ENCODE results near the gene OVCA2. TPM values are rescaled to one million over a fixed set of nuclear protein-coding genes. Genes with fewer than 3 reads are reported as not detected.

Gene OVCA2
- total RNA-seq, 4 donors from 2014 or later, result 18.6 to 37.3 (median 35.0) TPM

- H3K27me3 ChIP-seq, result peaks cover 0 to 16% of the 10 kb centered on the region in 2 donors
- no peak overlapping the region for H3K4me3 ChIP-seq
- H3K4me1 ChIP-seq, result peaks cover 0 to 44% (median 0%) of the 10 kb centered on the region in 4 donors
- TF ChIP-seq CTCF (IDR thresholded peaks at IDR 0.05), result no peak
- no peak for TF ChIP-seq POLR2A (IDR thresholded peaks at IDR 0.05)
- TF ChIP-seq EP300 (IDR thresholded peaks at IDR 0.05), result no peak
- H3K9me3 ChIP-seq, result no peaks in the 10 kb centered on the region
- 85 to 91% methylated on average over 14 of the region's 14 CpGs for WGBS, 2 donors
- no peaks in the 10 kb centered on the region for H3K36me3 ChIP-seq
- no peak for DNase-seq (ENCODE audit: low spot score in 2 of 2)
- H3K27ac ChIP-seq, result no peak overlapping the region
These were observed 26.5 kb upstream of the OVCA2 start for GRCh38 chr17:2015314-2015713.

GRCh38 chr17:2016494-2016893, 25.3 kb upstream of the OVCA2 start:
- no peak overlapping the region for H3K27ac ChIP-seq
- no peak overlapping the region for H3K4me3 ChIP-seq
- H3K9me3 ChIP-seq, result no peaks in the 10 kb centered on the region
- TF ChIP-seq EP300 (IDR thresholded peaks at IDR 0.05) (no peak), POLR2A (IDR thresholded peaks at IDR 0.05) (no peak), CTCF (IDR thresholded peaks at IDR 0.05) (no peak)
- peaks cover 0 to 11% of the 10 kb centered on the region in 2 donors for H3K27me3 ChIP-seq
- DNase-seq (ENCODE audit: low spot score in 2 of 2), result no peak
- H3K36me3 ChIP-seq, result no peaks in the 10 kb centered on the region
- H3K4me1 ChIP-seq, result peaks cover 0 to 39% (median 0%) of the 10 kb centered on the region in 4 donors
- 86 to 89% methylated on average over 11 to 20 of the region's 20 CpGs for WGBS, 2 donors

- Histone ChIP-seq H3K36me3 (no peaks in the 10 kb centered on the region), H3K4me3 (no peak overlapping the region), H3K4me1 (peaks cover 0 to 30% (median 0%) of the 10 kb centered on the region in 4 donors), H3K27ac (no peak overlapping the region), H3K9me3 (no peaks in the 10 kb centered on the region), H3K27me3 (peaks cover 0 to 9% of the 10 kb centered on the region in 2 donors)
- TF ChIP-seq POLR2A (IDR thresholded peaks at IDR 0.05) (no peak), CTCF (IDR thresholded peaks at IDR 0.05) (no peak), EP300 (IDR thresholded peaks at IDR 0.05) (no peak)
- no peak for DNase-seq (ENCODE audit: low spot score in 2 of 2)
- WGBS, 2 donors, result 77 to 86% methylated on average over 19 of the region's 19 CpGs
These were observed 24.4 kb upstream of the OVCA2 start for GRCh38 chr17:2017274-2017941.

- Histone ChIP-seq H3K27ac (no peak overlapping the region), H3K4me3 (no peak overlapping the region), H3K36me3 (no peaks in the 10 kb centered on the region), H3K4me1 (peaks cover 0 to 31% (median 9%) of the 10 kb centered on the region in 4 donors), H3K27me3 (peaks cover 0 to 24% of the 10 kb centered on the region in 2 donors), H3K9me3 (no peaks in the 10 kb centered on the region)
- no peak for DNase-seq (ENCODE audit: low spot score in 2 of 2)
- 75 to 82% methylated on average over 24 of the region's 24 CpGs for WGBS, 2 donors
- TF ChIP-seq CTCF (IDR thresholded peaks at IDR 0.05) (no peak), POLR2A (IDR thresholded peaks at IDR 0.05) (no peak), EP300 (IDR thresholded peaks at IDR 0.05) (no peak)
These were observed 22.9 kb upstream of the OVCA2 start for GRCh38 chr17:2018716-2019510.

GRCh38 chr17:2019723-2020122, 22.1 kb upstream of the OVCA2 start:
- H3K36me3 ChIP-seq, result no peaks in the 10 kb centered on the region
- 80 to 89% methylated on average over 8 of the region's 8 CpGs for WGBS, 2 donors

More at GRCh38 chr17:2019723-2020122, 22.1 kb upstream of the OVCA2 start:
- DNase-seq (ENCODE audit: low spot score in 2 of 2), result no peak
- H3K27ac ChIP-seq, result no peak overlapping the region
- no peaks in the 10 kb centered on the region for H3K9me3 ChIP-seq
- H3K27me3 ChIP-seq, result peaks cover 0 to 32% of the 10 kb centered on the region in 2 donors
- H3K4me1 ChIP-seq, result peaks cover 0 to 31% (median 16%) of the 10 kb centered on the region in 4 donors
- TF ChIP-seq POLR2A (IDR thresholded peaks at IDR 0.05), result no peak
- no peak for TF ChIP-seq CTCF (IDR thresholded peaks at IDR 0.05)
- TF ChIP-seq EP300 (IDR thresholded peaks at IDR 0.05), result no peak
- H3K4me3 ChIP-seq, result no peak overlapping the region
